DMS 273 treated with DMSO at 0.1 percent for 48 hours (cell line): ENCODE results near the gene AFAP1.

Experiments
- DNase-seq: peaks from one replicate; lab custom pipeline; 2025; lab: John Stamatoyannopoulos, UW

The AFAP1 gene

GRCh38 chr4:7841894-7842293 is 97.8 kb downstream of the AFAP1 start:
- DNase-seq: no peak

GRCh38 chr4:7841071-7841470 is 98.6 kb downstream of the AFAP1 start:
- DNase-seq: no peak

DNA sequence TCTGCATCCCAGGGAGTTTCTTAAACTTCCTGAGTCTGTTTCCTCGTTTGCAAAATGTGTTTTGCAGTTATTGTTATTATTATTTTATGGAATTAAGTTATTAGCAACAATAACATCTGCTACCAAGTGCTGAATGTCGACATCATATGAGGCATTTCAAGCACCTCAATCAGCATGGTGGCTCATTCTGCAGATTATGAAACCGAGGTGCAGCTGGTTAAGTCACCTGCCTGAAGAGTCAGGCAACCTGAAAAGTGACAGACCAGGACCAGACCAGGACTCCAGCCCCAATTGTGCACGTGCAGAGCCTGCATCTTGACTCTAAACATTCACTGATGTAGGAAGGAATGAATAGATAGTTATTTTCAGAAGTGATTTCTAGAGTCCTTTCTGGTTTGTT is 99.8 kb downstream of the AFAP1 start:
- DNase-seq: no peak

DNA sequence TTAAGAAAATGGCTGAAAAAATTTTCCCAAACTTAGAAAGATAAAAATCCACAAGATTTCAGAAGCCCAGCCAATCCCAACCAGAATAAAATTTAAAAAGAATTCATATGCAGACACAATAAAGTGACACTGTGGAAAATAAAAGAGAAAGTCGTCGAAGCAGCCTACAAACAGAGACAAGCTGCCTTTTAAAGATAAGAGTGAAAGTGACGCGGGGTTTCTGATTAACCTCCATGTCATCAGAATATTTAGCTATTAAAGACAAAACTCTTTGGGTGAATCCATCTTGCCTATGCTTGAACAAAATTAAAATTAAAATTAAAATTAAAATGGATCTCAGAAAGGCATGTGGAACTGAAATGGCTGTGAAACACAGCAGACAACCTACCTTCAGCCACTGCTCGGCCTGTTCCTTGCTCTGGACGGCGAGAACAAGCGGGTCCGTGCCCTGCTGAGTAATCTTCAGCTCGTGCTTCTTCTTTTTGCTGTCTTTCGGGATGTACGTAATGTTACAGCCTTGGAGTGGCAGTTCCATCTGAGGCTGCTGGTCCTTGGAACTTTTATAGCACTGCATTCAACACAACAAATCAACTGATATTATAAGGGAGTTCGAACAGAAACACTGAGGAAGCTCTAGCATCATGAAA is 101.4 kb downstream of the AFAP1 start:
- no peak for DNase-seq

DNA sequence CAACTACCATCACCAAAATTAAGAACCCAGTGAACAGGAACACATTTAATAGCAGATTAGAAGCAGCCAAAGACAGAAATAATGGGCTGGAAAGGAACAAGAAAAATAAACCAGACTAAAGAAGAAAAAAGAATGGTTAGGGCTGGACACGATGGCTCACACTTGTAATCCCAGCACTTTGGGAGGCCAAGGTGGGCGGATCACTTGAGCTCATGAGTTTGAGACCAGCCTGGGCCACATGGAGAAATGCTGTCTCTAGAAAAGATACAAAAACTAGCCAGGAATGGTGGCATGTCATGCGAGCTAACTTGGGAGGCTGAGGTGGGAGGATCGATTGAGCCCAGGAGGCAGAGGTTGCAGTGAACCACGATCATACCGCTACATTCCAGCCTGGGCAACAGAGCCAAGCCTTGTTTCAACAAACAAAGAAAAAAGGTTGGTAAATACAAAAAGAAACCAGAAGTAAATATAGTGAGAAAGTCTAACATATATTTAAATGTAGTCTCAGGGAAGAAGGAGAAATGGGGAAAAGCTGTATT is 102.0 kb downstream of the AFAP1 start:
- no peak for DNase-seq

DNA sequence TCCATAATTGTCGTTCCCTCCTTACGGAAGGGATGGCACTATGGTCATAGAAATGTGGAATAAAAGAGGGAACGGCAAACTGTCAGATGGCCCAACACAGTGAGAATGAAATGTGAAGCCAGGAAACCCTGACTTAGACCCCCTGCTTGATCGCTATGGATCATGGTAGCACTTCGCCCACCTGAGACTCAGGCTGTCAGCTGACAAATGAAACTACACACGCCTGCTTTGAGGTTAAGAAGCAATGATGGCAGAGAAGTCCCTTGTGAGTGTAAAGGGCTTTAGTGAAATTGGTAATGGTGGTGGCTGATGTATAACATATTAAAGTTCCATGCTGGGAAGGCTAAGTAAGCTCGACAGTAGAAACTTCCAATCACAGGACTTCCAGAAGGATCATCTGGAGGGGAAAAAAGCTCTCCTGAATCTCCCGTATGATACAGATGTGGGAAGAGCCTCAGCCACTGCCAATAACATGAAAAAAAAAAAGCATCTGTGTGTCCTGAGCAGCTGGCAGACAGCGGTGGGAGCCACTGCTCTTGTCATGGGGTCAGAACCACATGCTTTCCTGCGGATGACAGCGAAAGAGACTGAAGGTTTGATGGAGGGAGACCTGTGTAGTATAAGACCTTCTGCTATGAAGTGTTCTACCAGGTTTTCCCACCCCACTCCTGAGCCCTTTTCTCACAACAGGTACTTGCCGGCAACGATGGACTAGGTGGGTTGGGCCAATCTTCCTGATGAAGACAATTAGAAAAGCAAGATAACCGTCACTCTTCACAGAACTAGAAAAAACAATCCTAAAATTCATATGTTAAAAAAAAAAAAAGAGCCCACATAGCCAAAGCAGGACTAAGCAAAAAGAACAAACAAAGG is 107.6 kb downstream of the AFAP1 start:
- no peak for DNase-seq

GRCh38 chr4:7831330-7831729 is 108.3 kb downstream of the AFAP1 start:
- DNase-seq: peak; percentile 9

GRCh38 chr4:7830747-7831146 is 108.9 kb downstream of the AFAP1 start:
- DNase-seq: no peak

DNA sequence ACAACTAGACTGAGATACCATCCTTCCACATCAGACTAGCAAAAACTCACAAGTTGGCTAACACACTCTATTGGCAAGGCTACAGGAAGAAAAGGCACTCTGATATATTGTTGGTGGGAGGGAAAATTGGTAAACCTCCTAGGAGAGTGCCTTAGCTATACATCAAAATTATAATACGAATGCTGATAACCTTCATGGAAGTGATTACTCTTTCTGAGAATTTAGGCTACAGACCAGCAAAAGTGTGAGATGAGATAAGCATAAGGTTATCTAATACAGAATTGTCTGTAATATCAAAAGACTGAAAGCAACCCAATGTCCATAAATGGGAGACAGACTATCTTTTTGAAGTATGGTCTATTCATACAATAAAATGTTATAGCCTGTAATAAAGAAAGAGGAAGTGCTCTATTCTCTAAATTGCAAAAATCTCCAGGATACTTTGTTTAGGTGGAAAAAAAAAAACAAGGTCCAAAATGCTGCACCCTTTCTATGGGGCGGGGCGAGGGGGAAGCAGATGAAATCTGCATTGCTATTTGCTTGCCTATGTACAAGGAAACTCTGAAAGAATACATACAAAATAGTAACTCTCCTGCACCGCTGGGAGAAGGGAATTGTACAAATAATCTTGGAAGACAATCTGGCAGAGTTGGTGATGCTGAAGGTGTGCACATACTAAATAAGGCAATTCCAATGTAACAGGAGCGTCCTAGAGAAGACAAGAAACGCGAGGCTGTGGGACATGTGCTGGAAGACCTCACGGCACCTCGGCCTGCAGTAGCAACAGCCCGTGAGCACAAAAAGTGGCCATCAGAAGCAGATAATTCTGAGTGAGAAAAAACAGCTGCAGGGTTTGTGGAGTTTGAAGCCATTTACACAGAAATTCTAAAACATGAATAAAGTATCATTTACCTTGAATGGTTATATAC is 109.7 kb downstream of the AFAP1 start:
- no peak for DNase-seq

DNA sequence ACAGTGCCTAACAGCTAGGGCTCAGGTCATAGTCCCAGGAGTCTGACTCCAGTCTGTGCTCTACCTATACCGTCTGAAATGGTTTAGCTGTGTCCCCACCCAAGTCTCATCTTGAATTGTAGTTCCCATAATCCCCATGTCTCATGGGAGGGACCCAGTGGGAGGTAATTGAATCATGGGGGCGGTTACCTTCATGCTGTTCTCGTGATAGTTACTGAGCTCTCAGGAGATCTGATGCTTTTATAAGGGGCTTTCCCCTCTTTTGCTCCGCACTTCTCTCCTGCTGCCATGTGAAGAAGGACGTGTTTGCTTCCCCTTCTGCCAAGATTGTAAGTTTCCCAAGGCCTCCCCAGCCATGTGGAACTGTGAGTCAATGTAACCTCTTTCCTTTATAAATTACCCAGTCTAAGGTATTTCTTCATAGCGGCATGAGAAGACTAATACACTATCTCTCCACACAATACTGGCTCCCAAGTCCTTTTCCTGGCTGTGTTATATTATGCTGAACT is 110.8 kb downstream of the AFAP1 start:
- DNase-seq: no peak

- DNase-seq: no peak
Measured at GRCh38 chr4:7828011-7828720, 111.5 kb downstream of the AFAP1 start.

GRCh38 chr4:7827566-7827965 is 112.1 kb downstream of the AFAP1 start:
- no peak for DNase-seq

GRCh38 chr4:7826909-7827306 is 112.8 kb downstream of the AFAP1 start:
- no peak for DNase-seq

GRCh38 chr4:7826176-7826908 is 113.3 kb downstream of the AFAP1 start:
- no peak for DNase-seq

- DNase-seq: no peak
Measured at GRCh38 chr4:7824218-7824617, 115.4 kb downstream of the AFAP1 start.

DNA sequence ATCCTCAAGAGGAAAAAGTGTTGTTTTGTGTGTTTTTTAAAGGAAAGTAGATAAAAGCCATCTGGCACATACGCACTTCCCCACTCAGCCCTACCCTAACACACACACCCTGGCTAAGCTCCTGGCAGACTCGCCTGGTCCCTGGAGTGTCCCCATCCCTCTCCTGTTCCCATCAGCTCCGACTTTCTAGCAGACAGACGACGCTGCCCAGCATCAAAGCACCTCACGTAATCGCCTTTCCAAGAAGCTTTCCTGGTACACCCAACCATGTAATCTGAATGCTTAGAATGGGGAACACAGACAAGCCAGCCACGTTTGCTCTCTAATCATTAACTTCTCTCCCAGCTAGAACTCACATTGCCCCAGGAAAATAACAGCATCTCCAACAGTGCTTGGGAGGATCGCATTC is 116.2 kb downstream of the AFAP1 start:
- DNase-seq: no peak

GRCh38 chr4:7822877-7823276 is 116.8 kb downstream of the AFAP1 start:
- DNase-seq: no peak

GRCh38 chr4:7822137-7822505 is 117.5 kb downstream of the AFAP1 start:
- DNase-seq: no peak

DNA sequence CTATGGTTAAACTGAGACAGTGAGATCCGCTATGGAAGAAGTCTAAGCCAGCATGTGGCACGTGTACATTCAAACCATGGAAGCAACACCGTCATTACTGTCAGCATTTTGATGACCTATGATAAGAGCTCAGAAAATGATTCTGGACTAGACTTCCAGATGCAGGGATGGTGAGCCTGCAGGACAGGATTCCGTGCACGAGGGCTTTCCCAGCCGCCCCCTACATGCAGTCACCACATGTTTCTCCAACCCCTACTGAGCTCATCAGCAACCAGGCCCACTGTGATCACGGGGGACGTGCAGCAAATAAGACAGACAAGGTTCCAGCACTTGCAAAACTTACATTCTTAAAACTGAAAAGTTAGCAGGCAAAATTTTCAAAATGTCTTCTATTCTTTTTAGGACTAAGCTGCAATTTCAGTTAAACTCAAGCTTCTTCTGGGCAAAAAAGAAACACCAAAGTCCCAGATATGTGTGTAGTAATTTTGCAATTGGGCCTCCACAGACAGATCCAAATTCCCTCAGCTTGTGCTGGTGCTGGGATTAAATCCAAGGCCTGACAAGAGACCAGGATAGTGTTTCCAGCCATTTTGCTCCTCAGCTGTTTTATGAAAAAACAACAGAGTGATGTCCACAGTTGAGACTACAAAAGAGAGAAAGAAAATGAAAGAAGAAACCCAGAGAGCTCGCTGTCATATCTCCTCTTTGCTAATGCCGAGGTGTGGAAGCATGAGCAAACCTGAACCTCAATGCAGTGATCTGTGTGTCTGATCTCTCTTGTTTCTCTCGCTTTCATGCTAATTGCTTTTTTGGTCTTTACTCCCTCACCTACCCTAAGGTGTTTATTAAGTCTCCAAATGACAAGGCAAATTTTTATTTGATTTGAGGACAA is 118.2 kb downstream of the AFAP1 start:
- DNase-seq: no peak
